HEK293 (cell line): ENCODE measurements around the gene NCCRP1.
A peak's percentile ranks its signal among the peaks of the same experiment; 100 is the strongest.

Experiments
- CTCF ChIA-PET: fragments of 350-600 bp; formaldehyde crosslinking; extraction: SDS; loops from one replicate; lab custom pipeline; 2021; ENCODE audit warnings: antibody characterized with exemption; lab: Yijun Ruan, JAX
- POLR2A ChIA-PET: fragments of 300-600 bp; formaldehyde crosslinking; extraction: SDS; loops from one replicate; lab custom pipeline; 2020; ENCODE audit warnings: antibody characterized with exemption, inconsistent platforms; lab: Yijun Ruan, JAX
- H3K27ac ChIP-seq: fragments of 200-500 bp; sonication (Bioruptor generic); 2 replicates; pipeline ENCODE4 v1.5.1; 2014; ENCODE audit warnings: low read depth, low read length, control low read depth, inconsistent platforms; ENCODE audit errors: extremely low read depth
- H3K36me3 ChIP-seq, 2 experiments: fragments of 200-500 bp in 1 of 2; sonication (Bioruptor generic) in 1 of 2; 1 replicate in 1 of 2; 2 replicates in 1 of 2; pipeline ENCODE4 v1.5.1; 2014 to 2017; ENCODE audit warnings: inconsistent platforms in 2 of 2, low read length in 2 of 2; ENCODE audit not compliant: control insufficient read depth in 2 of 2, insufficient read depth in 1 of 2
- H3K4me1 ChIP-seq: fragments of 200-500 bp; sonication (Bioruptor generic); 2 replicates; pipeline ENCODE4 v1.5.1; 2014; ENCODE audit warnings: mild to moderate bottlenecking, low read length, inconsistent platforms; ENCODE audit not compliant: control insufficient read depth, insufficient read depth
- H3K4me3 ChIP-seq: 2 replicates; pipeline ENCODE4 v1.5.1; 2011; ENCODE audit warnings: low read depth, mild to moderate bottlenecking, control low read depth, low read length, moderate library complexity
- H3K9me3 ChIP-seq: fragments of 200-500 bp; sonication (Bioruptor generic); 2 replicates; pipeline ENCODE4 v1.5.1; 2014; ENCODE audit warnings: low read depth, low read length, inconsistent platforms; ENCODE audit not compliant: control insufficient read depth, insufficient read depth
- PATZ1 ChIP-seq: fragments of 450-650 bp; formaldehyde crosslinking; IDR thresholded peaks from 2 replicates; pipeline ENCODE4 v1.5.1; 2016; ENCODE audit warnings: missing biosample characterization, missing genetic modification characterization
- PRDM4 ChIP-seq: fragments of 450-650 bp; formaldehyde crosslinking; IDR thresholded peaks from 2 replicates; pipeline ENCODE4 v1.5.1; 2017; ENCODE audit warnings: missing biosample characterization, missing genetic modification characterization
- SETDB1 ChIP-seq: IDR thresholded peaks from one replicate; pipeline ENCODE4 v1.6.1; 2017; ENCODE audit warnings: mild to moderate bottlenecking, low read length, moderate library complexity, mixed read lengths; ENCODE audit not compliant: insufficient read length
- ZBTB17 ChIP-seq: fragments of 450-650 bp; formaldehyde crosslinking; IDR thresholded peaks from 2 replicates; pipeline ENCODE4 v1.5.1; 2016; ENCODE audit warnings: missing biosample characterization, missing genetic modification characterization
- ZBTB20 ChIP-seq: fragments of 450-650 bp; formaldehyde crosslinking; IDR thresholded peaks from 2 replicates; pipeline ENCODE4 v1.5.1; 2016; ENCODE audit warnings: missing biosample characterization, missing genetic modification characterization
- ZBTB21 ChIP-seq: fragments of 450-650 bp; formaldehyde crosslinking; IDR thresholded peaks from 2 replicates; pipeline ENCODE4 v1.5.1; 2017; ENCODE audit warnings: missing biosample characterization, missing genetic modification characterization
- ZBTB7A ChIP-seq: fragments of 450-650 bp; formaldehyde crosslinking; IDR thresholded peaks from 2 replicates; pipeline ENCODE4 v1.5.1; 2016; ENCODE audit warnings: low read depth, missing biosample characterization, missing genetic modification characterization
- ZNF16 ChIP-seq: fragments of 450-650 bp; formaldehyde crosslinking; IDR thresholded peaks from 2 replicates; pipeline ENCODE4 v1.5.1; 2016; ENCODE audit warnings: low read depth, missing biosample characterization, missing genetic modification characterization
- ZNF175 ChIP-seq: fragments of 450-650 bp; formaldehyde crosslinking; IDR thresholded peaks from 2 replicates; pipeline ENCODE4 v1.5.1; 2016; ENCODE audit warnings: missing biosample characterization, missing genetic modification characterization
- ZNF248 ChIP-seq: fragments of 450-650 bp; formaldehyde crosslinking; IDR thresholded peaks from 2 replicates; pipeline ENCODE4 v1.5.1; 2017; ENCODE audit warnings: missing biosample characterization, missing genetic modification characterization
- ZNF274 ChIP-seq, 2 experiments: fragments of 200-500 bp in 1 of 2; fragments of 450-650 bp in 1 of 2; sonication (Bioruptor generic) in 1 of 2; formaldehyde crosslinking in 1 of 2; IDR thresholded peaks; 2 replicates each; pipeline versions ENCODE4 v1.5.1 to v1.6.1; 2014 to 2016; ENCODE audit warnings: borderline replicate concordance in 1 of 2, inconsistent platforms in 1 of 2, low read length in 1 of 2, missing biosample characterization in 1 of 2, missing genetic modification characterization in 1 of 2
- ZNF292 ChIP-seq: fragments of 450-650 bp; formaldehyde crosslinking; IDR thresholded peaks from 2 replicates; pipeline ENCODE4 v1.5.1; 2016; ENCODE audit warnings: low read depth, missing biosample characterization, missing genetic modification characterization, borderline replicate concordance
- ZNF302 ChIP-seq: fragments of 450-650 bp; formaldehyde crosslinking; IDR thresholded peaks from 2 replicates; pipeline ENCODE4 v1.5.1; 2016; ENCODE audit warnings: missing biosample characterization, missing genetic modification characterization, low read depth
- ZNF416 ChIP-seq: fragments of 450-650 bp; formaldehyde crosslinking; IDR thresholded peaks from 2 replicates; pipeline ENCODE4 v1.5.1; 2016; ENCODE audit warnings: missing biosample characterization, missing genetic modification characterization
- ZNF426 ChIP-seq: fragments of 450-650 bp; formaldehyde crosslinking; IDR thresholded peaks from 2 replicates; pipeline ENCODE4 v1.5.1; 2017; ENCODE audit warnings: missing biosample characterization, missing genetic modification characterization, mild to moderate bottlenecking, inconsistent platforms, moderate library complexity
- ZNF600 ChIP-seq: fragments of 450-650 bp; formaldehyde crosslinking; IDR thresholded peaks from 2 replicates; pipeline ENCODE4 v1.5.1; 2016; ENCODE audit warnings: missing biosample characterization, missing genetic modification characterization
- ZNF645 ChIP-seq: fragments of 450-650 bp; formaldehyde crosslinking; IDR thresholded peaks from 2 replicates; pipeline ENCODE4; 2016; ENCODE audit warnings: missing biosample characterization, missing genetic modification characterization

NCCRP1 gene

DNA sequence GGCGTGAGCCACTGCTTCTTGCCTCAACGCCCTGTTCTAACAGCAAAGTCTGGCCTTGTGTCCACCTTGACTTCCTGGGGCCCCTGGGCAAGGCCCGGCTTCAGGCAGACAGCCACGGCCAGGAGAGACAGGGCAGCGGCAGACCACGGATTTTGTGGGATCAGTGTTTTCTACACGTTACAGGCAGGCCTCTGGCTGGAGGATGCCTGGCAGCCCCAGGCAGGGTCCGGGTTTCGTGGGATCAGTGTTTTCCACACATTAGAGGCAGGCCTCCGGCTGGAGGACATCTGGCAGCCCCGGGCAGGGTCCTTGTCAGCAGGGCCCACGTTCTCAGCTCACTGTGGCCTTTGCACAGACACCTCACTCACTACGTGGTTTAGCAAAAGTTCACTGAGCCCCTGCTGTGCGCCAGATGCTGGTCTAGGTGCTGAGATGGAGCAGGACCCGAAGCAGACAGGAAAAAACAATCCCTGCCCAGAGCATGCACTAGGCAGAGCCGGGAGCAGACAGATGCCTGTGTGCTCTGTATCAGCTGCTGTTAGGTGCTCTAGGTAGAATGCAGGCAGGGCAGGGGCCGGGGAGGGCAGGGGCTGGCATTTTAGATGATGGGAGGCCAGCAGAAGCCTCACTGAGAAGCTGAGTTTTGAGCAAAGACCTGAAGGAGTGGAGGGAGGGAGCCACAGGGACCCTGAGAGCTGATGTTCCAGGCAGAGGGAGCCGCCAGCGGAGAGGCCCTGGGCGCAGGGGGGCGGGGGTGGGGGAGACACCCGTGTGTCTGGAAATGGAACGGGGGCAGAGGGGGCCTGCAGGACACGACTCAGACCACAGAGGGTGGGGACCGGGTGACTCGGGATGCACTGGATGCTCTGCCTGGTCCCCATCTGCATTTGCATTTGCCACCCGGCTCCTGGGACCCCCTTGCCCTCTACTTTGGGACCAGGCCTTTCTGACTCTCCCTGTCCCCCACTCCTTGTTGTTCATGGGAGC is 25.0 kb upstream of the NCCRP1 start:
- Histone ChIP-seq H3K9me3 (no peaks in the 10 kb centered on the region), H3K4me1 (peaks cover 4% of the 10 kb centered on the region), H3K4me3 (no peak overlapping the region), H3K36me3 (peaks cover 13 to 38% of the 10 kb centered on the region in 2 experiments; a peak in 2 of 3 replicates), H3K27ac (peak overlapping the region; percentile 31; the same call in 1 of the 2 replicates)
- TF ChIP-seq ZNF426 = no peak
- TF ChIP-seq ZBTB17 = peak; percentile 73
- no peak for TF ChIP-seq ZBTB21 (tag by site-specific recombination)
- TF ChIP-seq ZNF416 (tag by site-specific recombination) = no peak
- no peak for TF ChIP-seq PRDM4 (tag by site-specific recombination)
- no peak for TF ChIP-seq ZNF292
- TF ChIP-seq ZBTB7A (tag by site-specific recombination) = no peak
- TF ChIP-seq ZNF248 (tag by site-specific recombination) = no peak
- no peak for TF ChIP-seq ZNF274 (IDR thresholded peaks at IDR 0.05; ENCODE audit: low read length)
- TF ChIP-seq ZNF274 (tag by site-specific recombination; IDR thresholded peaks at IDR 0.05; ENCODE audit: borderline replicate concordance) = no peak
- peak; percentile 52; the same call in 1 of the 2 replicates for TF ChIP-seq PATZ1 (tag by site-specific recombination)
- no peak for TF ChIP-seq ZBTB20 (tag by site-specific recombination)
- no peak for TF ChIP-seq ZNF175 (tag by site-specific recombination)
- peak; percentile 68 for TF ChIP-seq ZNF600 (tag by site-specific recombination)
- TF ChIP-seq ZNF16 = no peak
- TF ChIP-seq SETDB1 = no peak
- TF ChIP-seq ZNF302 (tag by site-specific recombination) = no peak
- TF ChIP-seq ZNF645 (tag by site-specific recombination) = no peak
- ChIA-PET POLR2A (interaction anchor here (0.7 to 1.0 kb wide), 2 partner anchors 9 to 28 kb away, joined by 4 to 5 read pairs; no protein-coding TSS in a partner anchor), CTCF (interaction anchor here (0.7 kb wide), 1 partner anchor 120 kb away, joined by 3 read pairs; no protein-coding TSS in a partner anchor)
